ENCODE measurements around the gene MTSS2. TPM values are rescaled to one million over a fixed set of nuclear protein-coding genes. Genes with fewer than 3 reads are reported as not detected.

The MTSS2 gene
- total and polyA plus RNA-seq, 2 of the 8 experiments (the other 6 are each of a cell fraction or from before 2014, with no cell fraction given): 23.3 to 36.7 TPM

DNA sequence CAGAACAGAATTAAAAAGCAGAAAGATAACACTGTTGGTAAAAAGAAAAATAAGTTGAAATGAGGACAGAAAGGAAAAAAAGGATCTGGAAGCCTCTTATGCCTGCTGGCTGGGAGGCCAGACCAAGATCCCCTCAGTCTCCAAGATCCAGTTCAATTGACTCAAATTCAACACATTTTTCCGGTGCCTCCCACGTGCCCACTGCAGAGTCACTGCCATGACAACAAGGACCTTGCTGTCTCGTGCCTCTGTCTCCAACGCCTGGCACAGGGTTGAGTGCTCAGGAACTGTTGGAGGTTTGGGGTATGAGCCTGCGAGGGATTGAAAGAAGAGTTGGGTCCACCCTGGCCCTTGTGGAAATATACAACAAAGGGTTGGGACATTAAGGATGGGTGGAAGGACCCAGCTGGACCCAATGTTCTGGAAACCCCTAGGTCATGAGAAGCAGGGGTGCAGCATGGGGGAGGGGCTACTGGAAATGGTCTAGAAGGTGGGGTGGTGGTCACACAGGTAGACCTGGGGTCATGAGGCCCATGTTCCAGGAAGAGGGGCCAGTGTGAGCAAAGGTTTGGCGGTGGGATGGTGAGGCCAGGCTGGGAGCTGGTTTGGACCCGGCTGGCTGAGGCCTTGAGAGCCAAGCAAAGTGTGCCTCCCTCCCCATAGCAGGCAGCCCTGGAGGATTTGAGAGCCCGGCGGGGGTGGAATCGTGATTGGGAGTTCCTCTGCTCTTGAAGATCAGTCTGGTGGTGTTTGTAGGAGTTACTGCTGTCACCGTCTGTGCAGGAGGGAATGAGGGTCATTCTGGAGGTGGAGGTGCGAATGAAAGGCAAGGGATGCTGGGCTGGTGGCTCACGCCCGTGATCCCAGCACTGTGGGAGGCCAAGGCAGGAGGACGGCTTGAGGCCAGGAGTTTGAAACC is 38.2 kb downstream of the MTSS2 start:
- DNase-seq (ENCODE audit: low read depth in 1 of 2, low spot score in 2 of 2): no peak

More for the DNA sequence above, 38.2 kb downstream of the MTSS2 start:
- H3K18ac ChIP-seq (ENCODE audit: extremely low read depth, low read length): no peak overlapping the region
- H3K14ac ChIP-seq (ENCODE audit: insufficient read length): no peak overlapping the region
- peak overlapping the region; percentile 29; the same call in 1 of the 2 replicates for H2BK12ac ChIP-seq (ENCODE audit: low read depth, low read length)
- no peaks in the 10 kb centered on the region; the same call in 1 of the 2 replicates for H3K23me2 ChIP-seq (ENCODE audit: low read depth, low read length)
- H3K23ac ChIP-seq (ENCODE audit: insufficient read length): no peak overlapping the region
- H2BK5ac ChIP-seq (ENCODE audit: low read depth, low read length): no peak overlapping the region
- H2BK120ac ChIP-seq (replicated peaks; ENCODE audit: low read depth, low read length): no peak overlapping the region
- WGBS, 2 experiments (ENCODE audit: extremely low coverage in 1 of 2, insufficient coverage in 1 of 2, insufficient read length in 1 of 2, insufficient replicate concordance in 2 of 2, low coverage in 1 of 2, low lambda C conversion rate in 2 of 2, missing lambda C conversion rate in 1 of 2): 85% methylated on average over 15 of the region's 15 CpGs; no CpG with 5 or more reads in 1 of the 2 experiments
- H4K20me1 ChIP-seq (replicated peaks in 1 of 2; ENCODE audit: control insufficient read depth in 1 of 2, insufficient read depth in 2 of 2, low read length in 2 of 2): no peaks in the 10 kb centered on the region
- H3K9ac ChIP-seq (replicated peaks in 1 of 4; ENCODE audit: extremely low read depth in 1 of 4, low read depth in 3 of 4, low read length in 3 of 4): no peak overlapping the region
- TF ChIP-seq ASH2L (IDR thresholded peaks at IDR 0.05; ENCODE audit: low read length): no peak
- H3K79me2 ChIP-seq (ENCODE audit: control insufficient read depth in 1 of 2, insufficient read depth in 2 of 2, low read length in 2 of 2): no peaks in the 10 kb centered on the region
- H2BK15ac ChIP-seq (ENCODE audit: low read length): no peak overlapping the region
- CTCF ChIA-PET (ENCODE audit: partially characterized antibody): interaction anchor here (1.7 kb wide), 1 partner anchor 38 kb away, joined by 5 read pairs; no protein-coding TSS in a partner anchor
- H3K4me1 ChIP-seq (replicated peaks in 1 of 4; ENCODE audit: control insufficient read depth in 3 of 4, insufficient read depth in 4 of 4, low read length in 3 of 4): peaks cover 0 to 3% (median 0%) of the 10 kb centered on the region in 4 experiments; a peak in 1 of 7 replicates
- no peak overlapping the region for H3K4ac ChIP-seq (replicated peaks; ENCODE audit: insufficient read length, low read depth, low read length)
- H4K91ac ChIP-seq (replicated peaks; ENCODE audit: insufficient read length, low read length): peak overlapping the region; percentile 49
- H3K36me3 ChIP-seq (ENCODE audit: control insufficient read depth in 2 of 4, insufficient read depth in 4 of 4, low read length in 3 of 4): no peaks in the 10 kb centered on the region
- no peak overlapping the region for H4K5ac ChIP-seq (ENCODE audit: insufficient read length, low read depth, low read length)
- H3K56ac ChIP-seq (replicated peaks; ENCODE audit: insufficient read length, low read depth, low read length): no peak overlapping the region
- no peak overlapping the region for H2AK5ac ChIP-seq (ENCODE audit: low read depth, low read length)
- no peak overlapping the region; the same call in 1 of the 2 replicates for H4K8ac ChIP-seq (ENCODE audit: extremely low read depth, insufficient read depth, low read length)
- H3K27ac ChIP-seq (ENCODE audit: low read depth, low read length): no peak overlapping the region; the same call in 1 of the 2 replicates
- H2AFZ ChIP-seq (ENCODE audit: low read length): no peak overlapping the region
- H3K79me1 ChIP-seq (ENCODE audit: low read depth, low read length): no peaks in the 10 kb centered on the region
- no peak overlapping the region for H2BK20ac ChIP-seq (ENCODE audit: low read length)
- FAIRE-seq: no peak
- H3K4me3 ChIP-seq (ENCODE audit: extremely low read depth in 1 of 4, insufficient read depth in 2 of 4, low read depth in 3 of 4, low read length in 4 of 4): no peak overlapping the region
- no peak overlapping the region for H3K4me2 ChIP-seq (ENCODE audit: insufficient read depth in 1 of 2, low read depth in 2 of 2, low read length in 2 of 2)
- no peaks in the 10 kb centered on the region for H3K27me3 ChIP-seq (replicated peaks in 1 of 4; ENCODE audit: control insufficient read depth in 3 of 4, extremely low read depth in 1 of 4, insufficient read depth in 3 of 4, low read length in 3 of 4)
- H3K9me3 ChIP-seq (ENCODE audit: insufficient read depth in 2 of 2, low read depth in 1 of 2, low read length in 1 of 2): no peaks in the 10 kb centered on the region; a peak in 1 of 4 replicates
- POLR2A ChIA-PET (ENCODE audit: partially characterized antibody): interaction anchor here (1.3 to 1.9 kb wide), 3 partner anchors 10 to 36 kb away, joined by 3 to 7 read pairs (median 4); no protein-coding TSS in a partner anchor

Data from H1 (cell line).